ENCODE data around the gene MARS1.

The MARS1 gene

GRCh38 chr12:57514720-57515407 is 27.0 kb downstream of the MARS1 start:
- Histone ChIP-seq H3K36me3 (replicated peaks; ENCODE audit: low read depth, low read length) (peaks cover 66% of the 10 kb centered on the region), H3K4me1 (ENCODE audit: low read length) (peaks cover 13% of the 10 kb centered on the region), H3K4me3 (ENCODE audit: low read length) (no peak overlapping the region), H3K27me3 (ENCODE audit: low read depth, low read length) (no peaks in the 10 kb centered on the region), H4K20me1 (ENCODE audit: insufficient read depth, low read length) (peaks cover 24% of the 10 kb centered on the region), H3K4me2 (ENCODE audit: low read length) (no peak overlapping the region), H3K27ac (ENCODE audit: low read length) (no peak overlapping the region), H3K9ac (ENCODE audit: low read length) (no peak overlapping the region), H2AFZ (ENCODE audit: low read depth, low read length) (no peak overlapping the region), H3K9me3 (ENCODE audit: insufficient read depth, low read length) (no peaks in the 10 kb centered on the region), H3K79me2 (ENCODE audit: low read length) (peaks cover 21% of the 10 kb centered on the region)
- TF ChIP-seq CTCF (IDR thresholded peaks at IDR 0.05; ENCODE audit: low read depth, low read length) (no peak), EZH2phosphoT487 (IDR thresholded peaks at IDR 0.05; ENCODE audit: low read depth) (no peak)

GRCh38 chr12:57515408-57515933 is 27.6 kb downstream of the MARS1 start:
- H3K4me3 ChIP-seq (ENCODE audit: low read length) = no peak overlapping the region
- no peak overlapping the region for H3K27ac ChIP-seq (ENCODE audit: low read length)
- H3K9me3 ChIP-seq (ENCODE audit: insufficient read depth, low read length) = no peaks in the 10 kb centered on the region
- no peak overlapping the region for H2AFZ ChIP-seq (ENCODE audit: low read depth, low read length)
- H3K79me2 ChIP-seq (ENCODE audit: low read length) = peaks cover 25% of the 10 kb centered on the region
- no peaks in the 10 kb centered on the region for H3K27me3 ChIP-seq (ENCODE audit: low read depth, low read length)
- peaks cover 25% of the 10 kb centered on the region for H4K20me1 ChIP-seq (ENCODE audit: insufficient read depth, low read length)
- no peak for TF ChIP-seq CTCF (IDR thresholded peaks at IDR 0.05; ENCODE audit: low read depth, low read length)
- no peak for TF ChIP-seq EZH2phosphoT487 (IDR thresholded peaks at IDR 0.05; ENCODE audit: low read depth)
- no peak overlapping the region for H3K9ac ChIP-seq (ENCODE audit: low read length)
- peaks cover 67% of the 10 kb centered on the region for H3K36me3 ChIP-seq (replicated peaks; ENCODE audit: low read depth, low read length)
- H3K4me1 ChIP-seq (ENCODE audit: low read length) = peaks cover 13% of the 10 kb centered on the region
- H3K4me2 ChIP-seq (ENCODE audit: low read length) = no peak overlapping the region

GRCh38 chr12:57515934-57516541 is 28.2 kb downstream of the MARS1 start:
- no peak overlapping the region for H3K4me2 ChIP-seq (ENCODE audit: low read length)
- peaks cover 25% of the 10 kb centered on the region for H4K20me1 ChIP-seq (ENCODE audit: insufficient read depth, low read length)
- H3K4me1 ChIP-seq (ENCODE audit: low read length) = peaks cover 15% of the 10 kb centered on the region
- H3K4me3 ChIP-seq (ENCODE audit: low read length) = no peak overlapping the region
- H3K27me3 ChIP-seq (ENCODE audit: low read depth, low read length) = no peaks in the 10 kb centered on the region
- H3K36me3 ChIP-seq (replicated peaks; ENCODE audit: low read depth, low read length) = peaks cover 67% of the 10 kb centered on the region
- no peaks in the 10 kb centered on the region for H3K9me3 ChIP-seq (ENCODE audit: insufficient read depth, low read length)
- no peak overlapping the region for H3K27ac ChIP-seq (ENCODE audit: low read length)
- no peak for TF ChIP-seq CTCF (IDR thresholded peaks at IDR 0.05; ENCODE audit: low read depth, low read length)
- TF ChIP-seq EZH2phosphoT487 (IDR thresholded peaks at IDR 0.05; ENCODE audit: low read depth) = no peak
- peaks cover 25% of the 10 kb centered on the region for H3K79me2 ChIP-seq (ENCODE audit: low read length)
- no peak overlapping the region for H3K9ac ChIP-seq (ENCODE audit: low read length)
- H2AFZ ChIP-seq (ENCODE audit: low read depth, low read length) = no peak overlapping the region

- H3K4me1 ChIP-seq (ENCODE audit: low read length) = peaks cover 22% of the 10 kb centered on the region
- no peak overlapping the region for H3K9ac ChIP-seq (ENCODE audit: low read length)
- TF ChIP-seq CTCF (IDR thresholded peaks at IDR 0.05; ENCODE audit: low read depth, low read length) (no peak), EZH2phosphoT487 (IDR thresholded peaks at IDR 0.05; ENCODE audit: low read depth) (no peak)
These were observed 28.8 kb downstream of the MARS1 start for GRCh38 chr12:57516617-57517153.

More at GRCh38 chr12:57516617-57517153, 28.8 kb downstream of the MARS1 start:
- no peaks in the 10 kb centered on the region for H3K9me3 ChIP-seq (ENCODE audit: insufficient read depth, low read length)
- peaks cover 64% of the 10 kb centered on the region for H3K36me3 ChIP-seq (replicated peaks; ENCODE audit: low read depth, low read length)
- H3K4me2 ChIP-seq (ENCODE audit: low read length) = no peak overlapping the region
- peaks cover 25% of the 10 kb centered on the region for H4K20me1 ChIP-seq (ENCODE audit: insufficient read depth, low read length)
- H3K79me2 ChIP-seq (ENCODE audit: low read length) = peaks cover 25% of the 10 kb centered on the region
- no peaks in the 10 kb centered on the region for H3K27me3 ChIP-seq (ENCODE audit: low read depth, low read length)
- H2AFZ ChIP-seq (ENCODE audit: low read depth, low read length) = no peak overlapping the region
- no peak overlapping the region for H3K27ac ChIP-seq (ENCODE audit: low read length)
- H3K4me3 ChIP-seq (ENCODE audit: low read length) = no peak overlapping the region

All from OCI-LY3 (cell line).